Central memory CD8-positive, alpha-beta T cell (primary cell): ENCODE data around the gene ATP8B1.
A peak's percentile ranks its signal among the peaks of the same experiment; 100 is the strongest.

Experiments
- ATAC-seq: fragments of 150-1000 bp; cut with Tn5 transposase; replicated peaks from 2 replicates; pipeline ENCODE4 v1.10.0; 2022; ENCODE audit warnings: mild to moderate bottlenecking, moderate FRiP score, moderate number of reproducible peaks; ENCODE audit not compliant: poor library complexity, severe bottlenecking; ENCODE audit errors: extremely low read depth
- DNase-seq, 2 donors: peaks; one replicate each; pipeline ENCODE4 v3.0.0; 2021; ENCODE audit warnings: low spot score in 2 of 2
- H3K27ac Mint-ChIP-seq: one replicate; pipeline ENCODE4 v1.8.0; 2022; ENCODE audit warnings: low read depth, mild to moderate bottlenecking, moderate library complexity, mixed read lengths
- H3K27me3 Mint-ChIP-seq: one replicate; pipeline ENCODE4 v1.8.0; 2022; ENCODE audit warnings: mixed read lengths
- H3K36me3 Mint-ChIP-seq: one replicate; pipeline ENCODE4 v1.8.0; 2022; ENCODE audit warnings: mild to moderate bottlenecking, moderate library complexity, mixed read lengths; ENCODE audit not compliant: insufficient read depth
- H3K4me1 Mint-ChIP-seq: one replicate; pipeline ENCODE4 v1.8.0; 2022; ENCODE audit warnings: mixed read lengths
- H3K4me3 Mint-ChIP-seq: one replicate; pipeline ENCODE4 v1.8.0; 2022; ENCODE audit warnings: mild to moderate bottlenecking, moderate library complexity, mixed read lengths
- H3K9me3 Mint-ChIP-seq: one replicate; pipeline ENCODE4 v1.8.0; 2022; ENCODE audit warnings: mixed read lengths

The ATP8B1 gene

DNA sequence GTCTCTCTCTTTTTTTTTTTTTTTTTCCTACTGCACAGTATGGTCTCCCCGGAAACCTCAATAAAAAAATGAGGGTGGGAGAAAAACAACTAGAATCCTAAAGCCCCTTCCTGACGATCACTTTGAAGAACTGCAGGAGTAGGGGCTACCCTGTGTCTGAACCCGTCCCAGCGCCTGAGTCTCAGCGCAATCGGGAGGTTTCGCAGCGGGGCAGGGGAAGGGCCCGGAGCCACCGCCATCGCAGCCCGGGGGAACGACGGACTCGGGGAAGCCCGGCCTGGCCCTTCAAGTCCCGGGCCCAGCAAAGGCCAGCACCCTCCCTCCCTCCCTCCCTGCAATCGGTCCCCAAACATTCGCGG is 181.9 kb downstream of the ATP8B1 start:
- Mint-ChIP-seq H3K4me1 (peaks cover 5% of the 10 kb centered on the region), H3K4me3 (peak overlapping the region; percentile 89), H3K36me3 (peaks cover 27% of the 10 kb centered on the region), H3K27ac (peak overlapping the region; percentile 97), H3K27me3 (no peaks in the 10 kb centered on the region), H3K9me3 (no peaks in the 10 kb centered on the region)
- ATAC-seq (peak; percentile 5), DNase-seq (no peak)

DNA sequence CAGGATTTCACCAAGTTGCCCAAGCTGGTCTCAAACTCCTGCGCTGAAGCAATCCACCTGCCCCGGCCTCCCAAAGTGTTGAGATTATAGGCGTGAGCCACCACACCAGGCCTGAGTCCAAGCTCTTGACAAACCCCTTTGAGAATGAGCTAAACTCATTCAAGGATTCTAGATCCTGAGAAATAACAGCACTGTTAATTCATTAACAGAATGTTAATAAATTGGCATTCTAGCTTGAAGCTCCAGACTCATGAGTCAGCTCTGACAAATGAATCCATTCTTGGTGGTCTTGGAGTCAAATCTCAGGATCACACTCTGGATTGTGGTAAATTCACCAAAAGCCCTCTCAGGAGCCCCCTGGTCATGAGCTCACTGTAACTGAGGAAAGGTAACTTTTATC is 183.2 kb downstream of the ATP8B1 start:
- no peak for ATAC-seq
- Mint-ChIP-seq H3K27me3 (no peaks in the 10 kb centered on the region), H3K9me3 (no peaks in the 10 kb centered on the region), H3K27ac (no peak overlapping the region), H3K4me1 (peaks cover 11% of the 10 kb centered on the region), H3K36me3 (peaks cover 34% of the 10 kb centered on the region), H3K4me3 (peak overlapping the region; percentile 89)
- no peak for DNase-seq

DNA sequence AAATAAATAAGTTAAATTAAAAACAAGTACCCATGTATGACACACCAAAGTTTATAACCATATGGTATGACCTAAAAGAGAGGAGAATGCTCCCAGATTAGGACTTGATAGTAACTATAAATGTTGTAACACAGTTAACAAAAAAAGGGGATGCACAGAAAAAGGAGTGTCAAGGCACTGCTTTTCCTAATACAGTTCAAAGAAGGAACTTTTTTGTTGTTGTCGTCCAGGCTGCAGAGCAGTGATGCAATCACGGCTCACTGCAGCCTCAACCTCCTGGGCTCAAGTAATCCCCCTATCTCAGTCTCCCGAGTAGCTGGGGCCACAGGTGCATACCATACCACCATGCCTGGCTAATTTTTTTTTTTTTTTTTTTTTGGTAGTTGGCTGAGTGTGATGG is 184.2 kb downstream of the ATP8B1 start:
- Mint-ChIP-seq H3K4me1 (peaks cover 11% of the 10 kb centered on the region), H3K27ac (no peak overlapping the region), H3K27me3 (no peaks in the 10 kb centered on the region), H3K9me3 (no peaks in the 10 kb centered on the region), H3K4me3 (no peak overlapping the region), H3K36me3 (peaks cover 41% of the 10 kb centered on the region)
- no peak for ATAC-seq
- no peak for DNase-seq

DNA sequence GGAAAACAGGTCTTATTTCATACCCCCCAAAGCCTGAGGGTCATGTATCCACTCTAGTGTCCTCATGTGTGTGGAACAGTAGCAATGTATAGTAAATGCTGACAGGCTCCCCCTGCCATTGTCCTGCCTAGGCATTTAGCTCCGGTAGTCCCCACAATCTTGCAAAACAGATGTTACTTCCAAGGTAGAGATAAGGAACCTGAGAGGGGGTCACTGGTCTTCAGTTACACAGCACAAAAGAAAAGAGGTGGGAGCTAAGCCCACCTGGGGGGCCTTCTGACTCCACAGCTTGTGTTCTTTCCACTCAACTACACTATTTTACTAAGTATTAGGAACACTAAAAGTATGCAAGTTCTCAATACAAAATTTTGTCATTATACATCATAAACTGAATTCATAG is 199.2 kb downstream of the ATP8B1 start:
- no peaks in the 10 kb centered on the region for H3K9me3 Mint-ChIP-seq
- ATAC-seq (no peak), DNase-seq (no peak)
- no peak overlapping the region for H3K27ac Mint-ChIP-seq
- no peaks in the 10 kb centered on the region for H3K4me1 Mint-ChIP-seq
- peaks cover 80% of the 10 kb centered on the region for H3K36me3 Mint-ChIP-seq
- no peak overlapping the region for H3K4me3 Mint-ChIP-seq
- no peaks in the 10 kb centered on the region for H3K27me3 Mint-ChIP-seq
